HG02970 (cell line): ENCODE results near the gene ALK.

Experiments used
- ATAC-seq: cut with Tn5 transposase; IDR thresholded peaks from one replicate; pipeline ENCODE4 v1.9.1; 2021; ENCODE audit warnings: mild to moderate bottlenecking, moderate library complexity, moderate number of reproducible peaks; ENCODE audit not compliant: unreplicated experiment, low FRiP score

Gene ALK

GRCh38 chr2:29617351-29617750 lies 304.0 kb downstream of the ALK start:
- no peak for ATAC-seq

- no peak for ATAC-seq
Measured at GRCh38 chr2:29616569-29616968, 304.8 kb downstream of the ALK start.

GRCh38 chr2:29615841-29616240 lies 305.5 kb downstream of the ALK start:
- ATAC-seq, result no peak

- ATAC-seq, result no peak
Measured at GRCh38 chr2:29615183-29615582, 306.2 kb downstream of the ALK start.

- ATAC-seq, result no peak
Measured at GRCh38 chr2:29614295-29614830, 307.0 kb downstream of the ALK start.

GRCh38 chr2:29613792-29614266 lies 307.6 kb downstream of the ALK start:
- no peak for ATAC-seq

GRCh38 chr2:29613067-29613466 lies 308.3 kb downstream of the ALK start:
- no peak for ATAC-seq

GRCh38 chr2:29612568-29612967 lies 308.8 kb downstream of the ALK start:
- no peak for ATAC-seq

GRCh38 chr2:29611850-29612249 lies 309.5 kb downstream of the ALK start:
- ATAC-seq, result no peak

- no peak for ATAC-seq
Measured at GRCh38 chr2:29611261-29611660, 310.1 kb downstream of the ALK start.

GRCh38 chr2:29610569-29610968 lies 310.8 kb downstream of the ALK start:
- ATAC-seq, result no peak

- ATAC-seq, result no peak
Measured at GRCh38 chr2:29607038-29607420, 314.4 kb downstream of the ALK start.

GRCh38 chr2:29606104-29607037 lies 315.0 kb downstream of the ALK start:
- ATAC-seq, result no peak

- no peak for ATAC-seq
Measured at GRCh38 chr2:29603341-29603740, 318.0 kb downstream of the ALK start.

GRCh38 chr2:29601872-29602271 lies 319.5 kb downstream of the ALK start:
- no peak for ATAC-seq

- ATAC-seq, result no peak
Measured at GRCh38 chr2:29601321-29601720, 320.1 kb downstream of the ALK start.

GRCh38 chr2:29599946-29600345 lies 321.4 kb downstream of the ALK start:
- ATAC-seq, result no peak

GRCh38 chr2:29598978-29599377 lies 322.4 kb downstream of the ALK start:
- no peak for ATAC-seq

- no peak for ATAC-seq
Measured at GRCh38 chr2:29597035-29597434, 324.4 kb downstream of the ALK start.

GRCh38 chr2:29596584-29596983 lies 324.8 kb downstream of the ALK start:
- ATAC-seq, result no peak

GRCh38 chr2:29591600-29591999 lies 329.8 kb downstream of the ALK start:
- no peak for ATAC-seq

- ATAC-seq, result no peak
Measured at GRCh38 chr2:29590211-29590610, 331.2 kb downstream of the ALK start.
